Measurements from ENCODE around the gene NFYC. TPM values are rescaled to one million over a fixed set of nuclear protein-coding genes. Genes with fewer than 3 reads are reported as not detected.

NFYC gene
- total RNA-seq, 1 donor from 2014 or later = 51.1 TPM

- H3K27me3 Mint-ChIP-seq (ENCODE audit: low read depth, unreplicated experiment) = peaks cover 42% of the 10 kb centered on the region
- FAIRE-seq (no peak), DNase-seq (ENCODE audit: low read depth) (no peak)
- Histone ChIP-seq H3K79me2 (ENCODE audit: insufficient read depth, low read length) (no peaks in the 10 kb centered on the region), H3K27me3 (ENCODE audit: insufficient read depth, low read length) (peaks cover 13% of the 10 kb centered on the region), H3K36me3 (ENCODE audit: insufficient read depth, low read length) (no peaks in the 10 kb centered on the region), H3K9ac (ENCODE audit: low read length) (no peak overlapping the region), H3K9me3 (ENCODE audit: insufficient read depth, low read depth, low read length) (no peaks in the 10 kb centered on the region), H3K4me1 (ENCODE audit: insufficient read depth, low read length) (peaks cover 3% of the 10 kb centered on the region), H3K4me3 (ENCODE audit: insufficient read depth, low read depth, low read length) (no peak overlapping the region), H3K27ac (ENCODE audit: low read depth, low read length) (no peak overlapping the region), H4K20me1 (ENCODE audit: insufficient read depth, low read length) (peaks cover 6% of the 10 kb centered on the region), H2AFZ (ENCODE audit: low read depth, low read length) (no peak overlapping the region), H3K4me2 (ENCODE audit: low read length) (peak overlapping the region; percentile 86)
- H3K9me3 Mint-ChIP-seq (ENCODE audit: unreplicated experiment) = peaks cover 3% of the 10 kb centered on the region
- H3K4me3 Mint-ChIP-seq (ENCODE audit: unreplicated experiment) = peak overlapping the region; percentile 79
- peaks cover 9% of the 10 kb centered on the region for H3K4me1 Mint-ChIP-seq (ENCODE audit: low read depth, unreplicated experiment)
- no peak overlapping the region for H3K27ac Mint-ChIP-seq (ENCODE audit: unreplicated experiment)
- H3K36me3 Mint-ChIP-seq (ENCODE audit: low read depth, unreplicated experiment) = peaks cover 10% of the 10 kb centered on the region
- TF ChIP-seq CTCF (IDR thresholded peaks at IDR 0.05; ENCODE audit: insufficient read depth, low read depth, low read length) (no peak), EZH2 (IDR thresholded peaks at IDR 0.05; ENCODE audit: insufficient read depth, low read length) (no peak)
These were observed 91.0 kb downstream of the NFYC start for GRCh38 chr1:40782371-40782956.

- Mint-ChIP-seq H3K9me3 (ENCODE audit: unreplicated experiment) (peaks cover 3% of the 10 kb centered on the region), H3K27me3 (ENCODE audit: low read depth, unreplicated experiment) (peaks cover 46% of the 10 kb centered on the region), H3K4me1 (ENCODE audit: low read depth, unreplicated experiment) (peaks cover 9% of the 10 kb centered on the region), H3K27ac (ENCODE audit: unreplicated experiment) (no peak within 1 kb of the TSS), H3K36me3 (ENCODE audit: low read depth, unreplicated experiment) (peaks cover 10% of the 10 kb centered on the region), H3K4me3 (ENCODE audit: unreplicated experiment) (peak within 1 kb of the TSS; percentile 79)
- FAIRE-seq (no peak), DNase-seq (ENCODE audit: low read depth) (no peak)
- Histone ChIP-seq H3K4me2 (ENCODE audit: low read length) (peak within 1 kb of the TSS; percentile 86), H3K4me1 (ENCODE audit: insufficient read depth, low read length) (peaks cover 3% of the 10 kb centered on the region), H4K20me1 (ENCODE audit: insufficient read depth, low read length) (peaks cover 6% of the 10 kb centered on the region), H3K79me2 (ENCODE audit: insufficient read depth, low read length) (no peaks in the 10 kb centered on the region), H3K36me3 (ENCODE audit: insufficient read depth, low read length) (no peaks in the 10 kb centered on the region), H3K9me3 (ENCODE audit: insufficient read depth, low read depth, low read length) (no peaks in the 10 kb centered on the region), H3K4me3 (ENCODE audit: insufficient read depth, low read depth, low read length) (peak within 1 kb of the TSS; percentile 33), H3K27me3 (ENCODE audit: insufficient read depth, low read length) (peaks cover 13% of the 10 kb centered on the region), H2AFZ (ENCODE audit: low read depth, low read length) (peak within 1 kb of the TSS; percentile 34), H3K9ac (ENCODE audit: low read length) (no peak within 1 kb of the TSS), H3K27ac (ENCODE audit: low read depth, low read length) (no peak within 1 kb of the TSS)
- TF ChIP-seq CTCF (IDR thresholded peaks at IDR 0.05; ENCODE audit: insufficient read depth, low read depth, low read length) = no peak
- TF ChIP-seq EZH2 (IDR thresholded peaks at IDR 0.05; ENCODE audit: insufficient read depth, low read length) = peak; percentile 69
These were observed 91.7 kb downstream of the NFYC start, which contains the start of gene KCNQ4 for GRCh38 chr1:40783001-40783905. Gene KCNQ4 (plus strand): TSS chr1:40783787. CDS start chr1:40784094, 307 bp downstream.

Measured in astrocyte (in vitro differentiated cells and primary cell).